ENCODE measurements around the gene ANKRD61. TPM values are rescaled to one million over a fixed set of nuclear protein-coding genes. Genes with fewer than 3 reads are reported as not detected.

ANKRD61 gene
- polyA plus RNA-seq, 1 donor from 2014 or later: not detected

GRCh38 chr7:6011541-6011940 is 19.6 kb upstream of the ANKRD61 start:
- Histone ChIP-seq H3K27me3 (ENCODE audit: insufficient read depth, low read depth, low read length) (no peaks in the 10 kb centered on the region), H3K27ac (ENCODE audit: low read length) (no peak overlapping the region), H3K9me2 (ENCODE audit: insufficient read depth, low read length) (no peaks in the 10 kb centered on the region), H3K9ac (ENCODE audit: low read length) (no peak overlapping the region), H3K4me2 (ENCODE audit: low read length) (no peak overlapping the region), H3K79me2 (replicated peaks; ENCODE audit: insufficient read depth, low read length) (peaks cover 10% of the 10 kb centered on the region), H2AFZ (ENCODE audit: low read depth, low read length) (no peak overlapping the region), H4K20me1 (ENCODE audit: insufficient read depth) (no peaks in the 10 kb centered on the region), H3K36me3 (ENCODE audit: insufficient read depth, low read length) (no peaks in the 10 kb centered on the region), H3F3A (ENCODE audit: insufficient read depth, low read length, poor library complexity, severe bottlenecking) (no peaks in the 10 kb centered on the region), H3K4me3 (ENCODE audit: low read length) (no peak overlapping the region), H3K9me3 (ENCODE audit: low read length) (no peaks in the 10 kb centered on the region)
- TF ChIP-seq MXI1 (conservative IDR thresholded peaks at IDR 0.05; ENCODE audit: poor library complexity, severe bottlenecking) (no peak), SMC3 (conservative IDR thresholded peaks at IDR 0.05; ENCODE audit: poor library complexity) (no peak), EZH2 (IDR thresholded peaks at IDR 0.05; ENCODE audit: borderline replicate concordance, insufficient read depth, low read length, poor library complexity, severe bottlenecking) (no peak), REST (IDR thresholded peaks at IDR 0.05; ENCODE audit: borderline replicate concordance) (no peak), RAD21 (conservative IDR thresholded peaks at IDR 0.05) (no peak), CTCF (IDR thresholded peaks at IDR 0.05; ENCODE audit: poor library complexity, severe bottlenecking) (no peak), POLR2AphosphoS5 (IDR thresholded peaks at IDR 0.05) (no peak), TAF1 (IDR thresholded peaks at IDR 0.05; ENCODE audit: low read depth) (no peak), EP300 (conservative IDR thresholded peaks at IDR 0.05; ENCODE audit: poor library complexity, severe bottlenecking) (no peak)

- no peak for TF ChIP-seq POLR2AphosphoS5 (IDR thresholded peaks at IDR 0.05)
- TF ChIP-seq CTCF (IDR thresholded peaks at IDR 0.05; ENCODE audit: poor library complexity, severe bottlenecking): no peak
- no peak for TF ChIP-seq MXI1 (conservative IDR thresholded peaks at IDR 0.05; ENCODE audit: poor library complexity, severe bottlenecking)
- no peak for TF ChIP-seq REST (IDR thresholded peaks at IDR 0.05; ENCODE audit: borderline replicate concordance)
- TF ChIP-seq EZH2 (IDR thresholded peaks at IDR 0.05; ENCODE audit: borderline replicate concordance, insufficient read depth, low read length, poor library complexity, severe bottlenecking): no peak
- TF ChIP-seq RAD21 (conservative IDR thresholded peaks at IDR 0.05): no peak
- no peak for TF ChIP-seq TAF1 (IDR thresholded peaks at IDR 0.05; ENCODE audit: low read depth)
- no peak for TF ChIP-seq SMC3 (conservative IDR thresholded peaks at IDR 0.05; ENCODE audit: poor library complexity)
- TF ChIP-seq EP300 (conservative IDR thresholded peaks at IDR 0.05; ENCODE audit: poor library complexity, severe bottlenecking): no peak
- H4K20me1 ChIP-seq (ENCODE audit: insufficient read depth): no peaks in the 10 kb centered on the region
- no peaks in the 10 kb centered on the region for H3K9me2 ChIP-seq (ENCODE audit: insufficient read depth, low read length)
- H3F3A ChIP-seq (ENCODE audit: insufficient read depth, low read length, poor library complexity, severe bottlenecking): no peaks in the 10 kb centered on the region
- H3K27me3 ChIP-seq (ENCODE audit: insufficient read depth, low read depth, low read length): no peaks in the 10 kb centered on the region
- H3K79me2 ChIP-seq (replicated peaks; ENCODE audit: insufficient read depth, low read length): peaks cover 7% of the 10 kb centered on the region
- H3K4me3 ChIP-seq (ENCODE audit: low read length): no peak overlapping the region
- no peaks in the 10 kb centered on the region for H3K36me3 ChIP-seq (ENCODE audit: insufficient read depth, low read length)
- no peak overlapping the region for H3K4me2 ChIP-seq (ENCODE audit: low read length)
- no peaks in the 10 kb centered on the region for H3K9me3 ChIP-seq (ENCODE audit: low read length)
- H3K9ac ChIP-seq (ENCODE audit: low read length): no peak overlapping the region
- H2AFZ ChIP-seq (ENCODE audit: low read depth, low read length): no peak overlapping the region
- no peak overlapping the region for H3K27ac ChIP-seq (ENCODE audit: low read length)
These were observed 18.6 kb upstream of the ANKRD61 start for GRCh38 chr7:6012355-6013104.
